ENCODE results near the gene YIF1A. TPM values are rescaled to one million over a fixed set of nuclear protein-coding genes. Genes with fewer than 3 reads are reported as not detected.

YIF1A gene
- total RNA-seq, 1 experiment from 2014 or later: 64.3 TPM

GRCh38 chr11:66247801-66248200 lies 41.1 kb downstream of the YIF1A start:
- no peak overlapping the region for H2BK20ac ChIP-seq (ENCODE audit: low read depth, low read length, poor library complexity, severe bottlenecking)
- no peak overlapping the region for H3K27ac ChIP-seq (ENCODE audit: insufficient read length, low read depth, low read length)
- H3K18ac ChIP-seq (ENCODE audit: insufficient read length, low read depth, low read length): no peak overlapping the region
- Mint-ChIP-seq H3K4me1 (no peaks in the 10 kb centered on the region), H3K27me3 (ENCODE audit: low read depth) (peaks cover 7% of the 10 kb centered on the region; the same call in 1 of the 2 replicates), H3K27ac (no peak overlapping the region), H3K36me3 (ENCODE audit: insufficient read depth in 1 of 3, low read depth in 3 of 3) (no peaks in the 10 kb centered on the region), H3K4me3 (no peak overlapping the region), H3K9me3 (no peaks in the 10 kb centered on the region)
- H3T11ph ChIP-seq (ENCODE audit: low read length): no peak overlapping the region
- H4K20me1 ChIP-seq (ENCODE audit: control insufficient read depth, insufficient read depth, insufficient read length): no peaks in the 10 kb centered on the region
- H3K56ac ChIP-seq (ENCODE audit: insufficient read length, low read depth, low read length): no peak overlapping the region
- H3K4ac ChIP-seq (ENCODE audit: low read depth, low read length): no peak overlapping the region
- TF ChIP-seq, protein P1, sequence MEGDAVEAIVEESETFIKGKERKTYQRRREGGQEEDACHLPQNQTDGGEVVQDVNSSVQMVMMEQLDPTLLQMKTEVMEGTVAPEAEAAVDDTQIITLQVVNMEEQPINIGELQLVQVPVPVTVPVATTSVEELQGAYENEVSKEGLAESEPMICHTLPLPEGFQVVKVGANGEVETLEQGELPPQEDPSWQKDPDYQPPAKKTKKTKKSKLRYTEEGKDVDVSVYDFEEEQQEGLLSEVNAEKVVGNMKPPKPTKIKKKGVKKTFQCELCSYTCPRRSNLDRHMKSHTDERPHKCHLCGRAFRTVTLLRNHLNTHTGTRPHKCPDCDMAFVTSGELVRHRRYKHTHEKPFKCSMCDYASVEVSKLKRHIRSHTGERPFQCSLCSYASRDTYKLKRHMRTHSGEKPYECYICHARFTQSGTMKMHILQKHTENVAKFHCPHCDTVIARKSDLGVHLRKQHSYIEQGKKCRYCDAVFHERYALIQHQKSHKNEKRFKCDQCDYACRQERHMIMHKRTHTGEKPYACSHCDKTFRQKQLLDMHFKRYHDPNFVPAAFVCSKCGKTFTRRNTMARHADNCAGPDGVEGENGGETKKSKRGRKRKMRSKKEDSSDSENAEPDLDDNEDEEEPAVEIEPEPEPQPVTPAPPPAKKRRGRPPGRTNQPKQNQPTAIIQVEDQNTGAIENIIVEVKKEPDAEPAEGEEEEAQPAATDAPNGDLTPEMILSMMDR (conservative IDR thresholded peaks at IDR 0.05): no peak
- H4K8ac ChIP-seq (replicated peaks; ENCODE audit: insufficient read length, low read depth, low read length): no peak overlapping the region
- H3K9me3 ChIP-seq (ENCODE audit: control insufficient read depth, low read depth, low read length): no peaks in the 10 kb centered on the region
- no peaks in the 10 kb centered on the region for H3K27me3 ChIP-seq (ENCODE audit: insufficient read depth, low read length)
- H4K91ac ChIP-seq (ENCODE audit: insufficient read length, low read depth, low read length): no peak overlapping the region
- no peak overlapping the region for H2AFZ ChIP-seq (ENCODE audit: low read length)
- H3K4me2 ChIP-seq (ENCODE audit: insufficient read depth, insufficient read length, low read length): no peak overlapping the region
- H2BK5ac ChIP-seq (ENCODE audit: insufficient read length, low read length): no peak overlapping the region
- H4K5ac ChIP-seq (ENCODE audit: insufficient read length, low read depth, low read length): no peak overlapping the region
- no peak overlapping the region for H2BK15ac ChIP-seq (ENCODE audit: low read depth, low read length)
- no peaks in the 10 kb centered on the region for H3K4me1 ChIP-seq (ENCODE audit: insufficient read depth, low read length)
- H3K9ac ChIP-seq (ENCODE audit: extremely low read depth, insufficient read length, low read length): no peak overlapping the region
- H3K79me1 ChIP-seq (ENCODE audit: insufficient read depth, low read depth, low read length, poor library complexity, severe bottlenecking): no peaks in the 10 kb centered on the region
- DNase-seq: no peak
- H2BK120ac ChIP-seq (ENCODE audit: low read depth, low read length, poor library complexity, severe bottlenecking): no peak overlapping the region
- no peak overlapping the region for H3K23ac ChIP-seq (ENCODE audit: insufficient read length, low read depth, low read length)
- no peaks in the 10 kb centered on the region for H3K23me2 ChIP-seq (ENCODE audit: insufficient read length, low read depth, low read length, poor library complexity, severe bottlenecking)
- no CpG with 5 or more reads among the region's 3 CpGs for WGBS (ENCODE audit: extremely low coverage, insufficient read length, low lambda C conversion rate)
- no peak overlapping the region for H2BK12ac ChIP-seq (ENCODE audit: insufficient read length, low read depth, low read length)
- H3K79me2 ChIP-seq (ENCODE audit: insufficient read depth, low read length): no peaks in the 10 kb centered on the region
- H2AK5ac ChIP-seq (ENCODE audit: insufficient read length, low read length): no peak overlapping the region
- no peak overlapping the region for H3K14ac ChIP-seq (ENCODE audit: insufficient read depth, low read length)

Measured in H9 (cell line).